Endothelial cell of coronary artery (primary cell): Measurements from ENCODE around the gene MIGA1. TPM values are rescaled to one million over a fixed set of nuclear protein-coding genes. Genes with fewer than 3 reads are reported as not detected.

ENCODE experiments used
- total RNA-seq: library from RNA; depleted of rRNA; stranded (reverse); fragments of >200 nt; gene quantifications from 2 replicates; pipeline ENCODE4 v1.2.3, GENCODE V29; 2014

MIGA1 gene
- total RNA-seq = 8.3 and 12.9 TPM in 2 replicates

DNA sequence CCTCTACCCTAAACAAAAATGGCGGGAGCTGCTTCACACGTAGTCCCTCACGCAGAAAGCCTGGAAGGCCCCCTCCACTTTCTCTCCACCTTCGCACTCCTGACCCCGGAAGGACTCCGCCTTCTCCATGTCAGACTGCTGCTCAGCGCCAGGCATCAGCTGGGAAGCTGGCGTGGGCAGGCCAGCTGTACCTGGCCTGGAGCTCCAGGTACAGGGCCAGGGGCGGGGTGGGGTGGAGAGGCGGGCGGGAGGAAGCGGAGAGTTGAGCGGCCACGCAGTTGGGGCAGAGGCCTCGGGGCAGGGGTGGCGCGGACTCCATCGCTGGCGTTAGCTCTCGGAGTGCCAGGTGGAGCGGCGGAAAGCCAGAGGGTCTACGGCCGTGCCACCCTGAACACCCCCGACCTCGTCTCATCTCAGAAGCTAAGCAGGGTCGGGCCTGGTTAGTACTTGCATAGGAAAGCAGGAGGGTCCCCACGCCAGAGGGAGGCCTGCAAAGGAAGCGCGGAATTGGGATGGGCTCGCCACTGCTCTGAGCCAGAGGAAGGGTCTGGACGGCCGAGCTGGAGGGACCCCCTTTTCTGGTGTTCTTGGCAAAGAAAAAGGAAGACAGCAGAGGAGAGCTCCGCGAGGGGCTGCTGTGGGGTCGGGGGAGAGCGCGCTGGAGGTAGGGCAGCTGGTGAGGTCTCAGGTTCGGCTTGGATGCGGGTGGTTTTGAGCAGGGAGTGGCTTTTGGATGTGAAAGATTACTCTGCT lies at the start of gene MIGA1:
Gene MIGA1, plus strand, starts transcription at position 121 of the 753 bp plus-strand sequence. CDS start 3,604 bp downstream, outside the sequence.

DNA sequence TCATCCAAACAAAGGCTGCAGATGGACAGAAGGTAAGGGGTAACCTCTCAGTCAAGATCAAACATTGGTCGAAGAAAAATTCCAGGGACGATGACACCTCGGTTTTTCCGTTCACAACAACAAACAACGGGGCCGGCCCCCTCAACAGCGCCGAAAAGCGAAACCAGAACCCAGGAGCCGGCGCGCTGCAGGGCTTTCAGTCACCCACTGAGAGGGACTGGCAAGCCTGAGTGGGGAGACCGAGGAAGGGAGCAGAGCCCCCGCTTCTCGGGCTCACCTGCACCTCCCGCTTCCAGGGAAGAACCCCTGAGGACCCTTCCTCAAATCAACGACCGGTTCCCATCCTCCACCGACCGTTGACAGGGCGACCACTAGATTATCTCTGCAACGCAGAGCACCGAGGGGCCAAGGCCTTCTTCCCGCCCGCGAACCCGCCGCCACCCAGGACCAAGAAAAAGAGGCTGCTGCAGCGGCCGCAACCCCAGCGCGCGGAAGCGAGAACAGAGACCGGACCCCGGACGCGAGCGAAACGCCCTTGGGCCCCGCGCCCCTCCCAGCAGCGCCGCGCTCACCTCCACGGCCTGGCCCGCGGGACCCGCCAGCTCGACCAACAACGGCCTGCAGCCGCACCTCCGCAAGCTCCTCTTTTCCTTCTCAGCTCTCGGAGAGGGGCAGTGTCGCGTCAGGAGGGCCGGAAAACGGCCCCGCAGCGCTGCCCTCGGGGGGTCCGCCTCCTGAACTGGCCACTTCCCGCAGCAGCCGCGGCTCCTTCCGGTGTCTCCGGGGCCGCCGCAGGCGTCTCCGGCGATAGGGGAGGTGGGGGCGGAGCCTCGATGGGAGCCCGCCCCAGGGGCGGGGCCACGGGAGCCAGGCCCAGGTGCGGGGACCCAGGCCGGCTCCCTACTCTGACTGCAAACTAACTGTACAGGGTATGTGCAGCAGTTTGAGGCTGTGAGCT lies 20.1 kb upstream of the MIGA1 start, which contains the start of gene USP33:
Gene USP33, minus strand, starts transcription at position 782 of the 958 bp plus-strand sequence. CDS start 18,155 bp downstream, outside the sequence.

GRCh38 chr1:77888081-77888780 lies 108.8 kb downstream of the MIGA1 start, which contains the start of gene NEXN:
Gene NEXN, plus strand, starts transcription at chr1:77888624. Its CDS starts 27,483 bp downstream, at chr1:77916107.

Other genes with a start within 250 kb of the MIGA1 start
- 58.2 and 72.2 TPM in 2 replicates for gene ZZZ3, start 97.0 kb upstream of the MIGA1 start, total RNA-seq
- gene USP33, start 19.8 kb upstream of the MIGA1 start, total RNA-seq = 52.9 and 63.5 TPM in 2 replicates
- gene NEXN, start 109.0 kb downstream of the MIGA1 start, total RNA-seq = 2.7 and 6.8 TPM in 2 replicates
- 130 and 134 TPM in 2 replicates for gene FUBP1, start 199.4 kb downstream of the MIGA1 start, total RNA-seq
- 151 and 158 TPM in 2 replicates for gene DNAJB4, start 225.3 kb downstream of the MIGA1 start, total RNA-seq